HepG2 (cell line): ENCODE results near the gene TALDO1. TPM values are rescaled to one million over a fixed set of nuclear protein-coding genes. Genes with fewer than 3 reads are reported as not detected.

Experiments used
- MXI1 ChIP-seq: IDR thresholded peaks from 3 replicates; pipeline ENCODE4 v1.6.1; 2012; ENCODE audit warnings: low read depth, low read length, inconsistent platforms, borderline replicate concordance
- RBM39 ChIP-seq: fragments of 200-400 bp; formaldehyde crosslinking; IDR thresholded peaks from one replicate; pipeline ENCODE4 v1.6.1; 2018; ENCODE audit warnings: antibody characterized with exemption, mild to moderate bottlenecking, low read depth, low read length; ENCODE audit not compliant: poor library complexity, severe bottlenecking
- YY1 ChIP-seq: IDR thresholded peaks from 2 replicates; pipeline ENCODE4 v1.6.1; 2011; ENCODE audit warnings: low read length, low read depth, moderate library complexity, mild to moderate bottlenecking; ENCODE audit not compliant: insufficient read depth, insufficient replicate concordance
- ZNF225 ChIP-seq: sonication (generic); formaldehyde crosslinking; IDR thresholded peaks from 2 replicates; pipeline ENCODE4 v1.4.0; 2020; ENCODE audit warnings: mild to moderate bottlenecking, missing genetic modification reagents
- ZNF431 ChIP-seq: sonication (generic); formaldehyde crosslinking; IDR thresholded peaks from 2 replicates; pipeline ENCODE4 v1.9.0; 2022; ENCODE audit warnings: missing genetic modification reagents, low read depth, mild to moderate bottlenecking, borderline replicate concordance
- ZNF510 ChIP-seq: sonication (generic); formaldehyde crosslinking; IDR thresholded peaks from 2 replicates; pipeline ENCODE4 v1.4.0; 2020; ENCODE audit warnings: low read depth, mild to moderate bottlenecking, missing genetic modification reagents
- ZNF704 ChIP-seq: sonication (generic); formaldehyde crosslinking; IDR thresholded peaks from 2 replicates; pipeline ENCODE4 v1.8.1; 2023; ENCODE audit warnings: mild to moderate bottlenecking, inconsistent platforms, moderate library complexity, missing genetic modification reagents, borderline replicate concordance
- ZNF747 ChIP-seq: sonication (generic); formaldehyde crosslinking; IDR thresholded peaks from 2 replicates; pipeline ENCODE4 v1.8.1; 2023; ENCODE audit warnings: missing genetic modification reagents, mild to moderate bottlenecking, borderline replicate concordance
- ZNF790 ChIP-seq: sonication (generic); formaldehyde crosslinking; IDR thresholded peaks from 2 replicates; pipeline ENCODE4 v1.8.0; 2022; ENCODE audit warnings: missing genetic modification reagents, mild to moderate bottlenecking, borderline replicate concordance
- polyA plus RNA-seq, 8 experiments: library from polyadenylated mRNA; depleted of rRNA in 3 of 8; stranded (reverse) in 7 of 8; unstranded in 1 of 8; fragments of >200 nt; fragmentation: Illumina TruSeq in 4 of 8; extraction: Trizol in 4 of 8; gene quantifications; 2 replicates each; pipeline versions ENCODE4 v1.2.1 to v1.2.3, GENCODE V29; 2011 to 2016; ENCODE audit warnings: low read depth in 4 of 8, missing spikeins in 1 of 8, mixed read lengths in 1 of 8; ENCODE audit not compliant: insufficient read depth in 1 of 8
- total RNA-seq, 5 experiments: library from RNA; depleted of rRNA; stranded (reverse); fragments of >200 nt; fragmentation: Illumina TruSeq; extraction: Trizol; gene quantifications; 2 replicates each; pipeline ENCODE4 v1.2.3, GENCODE V29; 2016; ENCODE audit warnings: low read depth in 1 of 5
- TF ChIP-seq, protein P1 (sequence below): sonication (generic); formaldehyde crosslinking; IDR thresholded peaks from 2 replicates; pipeline ENCODE4 v1.4.0; 2020; ENCODE audit warnings: missing genetic modification reagents

TALDO1 gene
- total and polyA plus RNA-seq, 2 of the 13 experiments (the other 11 are each of a cell fraction or from before 2014, with no cell fraction given) = 107 to 240 TPM

DNA sequence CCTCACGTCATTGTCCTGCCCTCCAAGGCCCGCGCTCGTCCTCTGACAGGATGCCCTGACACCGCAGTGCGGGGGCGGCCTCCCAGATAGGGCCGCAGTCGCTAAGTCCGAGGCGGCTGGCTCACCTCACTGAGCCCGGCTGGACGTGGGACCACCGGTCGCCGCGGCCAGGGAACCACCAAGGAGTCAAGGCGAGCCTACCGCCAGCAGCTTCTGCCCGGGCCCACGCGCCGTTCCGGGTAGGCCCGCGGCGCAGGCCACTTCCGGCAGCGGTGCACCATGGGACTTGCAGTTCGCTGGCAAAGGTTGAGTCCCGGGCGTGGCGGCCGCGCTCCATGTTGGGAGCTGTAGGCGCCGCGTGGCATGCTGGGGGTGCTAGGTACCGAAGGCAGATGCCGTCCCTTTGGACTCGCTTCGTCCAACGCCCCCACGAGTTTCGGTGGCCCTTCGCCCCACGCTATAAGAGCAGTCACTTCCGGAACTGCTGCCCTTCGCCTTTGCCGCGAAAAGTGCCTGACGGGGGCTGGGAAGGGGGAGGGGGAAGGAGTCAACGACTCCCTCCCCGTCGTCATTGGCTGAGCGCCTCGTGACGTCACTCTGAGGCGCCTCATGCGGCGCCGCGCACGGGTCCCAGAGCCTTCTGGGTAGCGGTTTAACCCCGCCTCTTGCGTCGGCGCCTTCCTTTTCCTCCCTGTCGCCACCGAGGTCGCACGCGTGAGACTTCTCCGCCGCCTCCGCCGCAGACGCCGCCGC is 62.2 kb downstream of the TALDO1 start, which contains the start of gene RPLP2 (continued):
- TF ChIP-seq ZNF704 (CRISPR knock-in tag) = peak; percentile 25; the same call in 1 of the 2 replicates
- TF ChIP-seq ZNF510 (CRISPR knock-in tag) = no peak
- TF ChIP-seq RBM39 = peak; percentile 36
- TF ChIP-seq, protein P1, sequence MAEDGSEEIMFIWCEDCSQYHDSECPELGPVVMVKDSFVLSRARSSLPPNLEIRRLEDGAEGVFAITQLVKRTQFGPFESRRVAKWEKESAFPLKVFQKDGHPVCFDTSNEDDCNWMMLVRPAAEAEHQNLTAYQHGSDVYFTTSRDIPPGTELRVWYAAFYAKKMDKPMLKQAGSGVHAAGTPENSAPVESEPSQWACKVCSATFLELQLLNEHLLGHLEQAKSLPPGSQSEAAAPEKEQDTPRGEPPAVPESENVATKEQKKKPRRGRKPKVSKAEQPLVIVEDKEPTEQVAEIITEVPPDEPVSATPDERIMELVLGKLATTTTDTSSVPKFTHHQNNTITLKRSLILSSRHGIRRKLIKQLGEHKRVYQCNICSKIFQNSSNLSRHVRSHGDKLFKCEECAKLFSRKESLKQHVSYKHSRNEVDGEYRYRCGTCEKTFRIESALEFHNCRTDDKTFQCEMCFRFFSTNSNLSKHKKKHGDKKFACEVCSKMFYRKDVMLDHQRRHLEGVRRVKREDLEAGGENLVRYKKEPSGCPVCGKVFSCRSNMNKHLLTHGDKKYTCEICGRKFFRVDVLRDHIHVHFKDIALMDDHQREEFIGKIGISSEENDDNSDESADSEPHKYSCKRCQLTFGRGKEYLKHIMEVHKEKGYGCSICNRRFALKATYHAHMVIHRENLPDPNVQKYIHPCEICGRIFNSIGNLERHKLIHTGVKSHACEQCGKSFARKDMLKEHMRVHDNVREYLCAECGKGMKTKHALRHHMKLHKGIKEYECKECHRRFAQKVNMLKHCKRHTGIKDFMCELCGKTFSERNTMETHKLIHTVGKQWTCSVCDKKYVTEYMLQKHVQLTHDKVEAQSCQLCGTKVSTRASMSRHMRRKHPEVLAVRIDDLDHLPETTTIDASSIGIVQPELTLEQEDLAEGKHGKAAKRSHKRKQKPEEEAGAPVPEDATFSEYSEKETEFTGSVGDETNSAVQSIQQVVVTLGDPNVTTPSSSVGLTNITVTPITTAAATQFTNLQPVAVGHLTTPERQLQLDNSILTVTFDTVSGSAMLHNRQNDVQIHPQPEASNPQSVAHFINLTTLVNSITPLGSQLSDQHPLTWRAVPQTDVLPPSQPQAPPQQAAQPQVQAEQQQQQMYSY (CRISPR knock-in tag) = no peak
- TF ChIP-seq ZNF790 (CRISPR knock-in tag) = no peak; the same call in 1 of the 2 replicates
- TF ChIP-seq YY1 = peak; percentile 87
- TF ChIP-seq ZNF431 (CRISPR knock-in tag) = peak; percentile 63; the same call in 1 of the 2 replicates
- peak; percentile 78; the same call in 2 of the 3 replicates for TF ChIP-seq MXI1
- TF ChIP-seq ZNF747 (CRISPR knock-in tag) = peak; percentile 66; the same call in 1 of the 2 replicates
- TF ChIP-seq ZNF225 = peak; percentile 93
